ENCODE results near the gene PRRT3.

PRRT3 gene

GRCh38 chr3:9951962-9952805 lies at the start of gene PRRT3:
PRRT3 (minus strand) TSS chr3:9952408; CDS start chr3:9950115, 2,293 bp downstream.
- no peak for DNase-seq

GRCh38 chr3:10000686-10001085 lies 48.5 kb upstream of the PRRT3 start:
- no peak for DNase-seq

- DNase-seq = peak; percentile 74
Measured at GRCh38 chr3:9994086-9994844, 42.1 kb upstream of the PRRT3 start.

- DNase-seq = no peak
Measured at GRCh38 chr3:9986230-9986725, 34.1 kb upstream of the PRRT3 start.

GRCh38 chr3:9980251-9980650 lies 28.0 kb upstream of the PRRT3 start:
- DNase-seq = no peak

- DNase-seq = no peak
Measured at GRCh38 chr3:9978710-9979305, 26.6 kb upstream of the PRRT3 start.

GRCh38 chr3:9976721-9977709 lies 24.8 kb upstream of the PRRT3 start:
- peak; percentile 98 for DNase-seq

- DNase-seq = peak; percentile 84
Measured at GRCh38 chr3:9970020-9970652, 17.9 kb upstream of the PRRT3 start.

GRCh38 chr3:9969632-9970019 lies 17.4 kb upstream of the PRRT3 start:
- DNase-seq = no peak

- DNase-seq = no peak
Measured at GRCh38 chr3:9966841-9967240, 14.6 kb upstream of the PRRT3 start.

GRCh38 chr3:9965200-9965875 lies 13.1 kb upstream of the PRRT3 start:
- DNase-seq = no peak

- DNase-seq = no peak
Measured at GRCh38 chr3:9957214-9957613, 5.0 kb upstream of the PRRT3 start.

GRCh38 chr3:9955611-9956352 lies 3.6 kb upstream of the PRRT3 start:
- no peak for DNase-seq

- no peak for DNase-seq
Measured at GRCh38 chr3:9955067-9955502, 2.9 kb upstream of the PRRT3 start.

GRCh38 chr3:9951598-9951961 lies 628 bp downstream of the PRRT3 start:
- no peak for DNase-seq

- no peak for DNase-seq
Measured at GRCh38 chr3:9951126-9951525, 1.1 kb downstream of the PRRT3 start.

- no peak for DNase-seq
Measured at GRCh38 chr3:9949626-9950025, 2.6 kb downstream of the PRRT3 start.

GRCh38 chr3:9949115-9949514 lies 3.1 kb downstream of the PRRT3 start:
- DNase-seq = no peak

- no peak for DNase-seq
Measured at GRCh38 chr3:9948586-9948985, 3.6 kb downstream of the PRRT3 start.
